GM21447 (cell line): ENCODE measurements around the gene B4GALT5.
"Not testable (repeated sequence)": the region's sequence is repeated elsewhere in the genome, so short reads cannot be mapped to it uniquely, and the experiment has no call there.

Experiments
- ATAC-seq: cut with Tn5 transposase; IDR thresholded peaks from one replicate; pipeline ENCODE4 v1.9.1; 2021; ENCODE audit not compliant: unreplicated experiment

The B4GALT5 gene

GRCh38 chr20:49681850-49682216, 31.8 kb downstream of the B4GALT5 start:
- no peak for ATAC-seq

- ATAC-seq, result no peak
Observed at GRCh38 chr20:49680484-49680883, 33.2 kb downstream of the B4GALT5 start.

GRCh38 chr20:49679634-49680033, 34.0 kb downstream of the B4GALT5 start:
- ATAC-seq, result no peak

GRCh38 chr20:49677777-49678758, 35.6 kb downstream of the B4GALT5 start:
- no peak for ATAC-seq

DNA sequence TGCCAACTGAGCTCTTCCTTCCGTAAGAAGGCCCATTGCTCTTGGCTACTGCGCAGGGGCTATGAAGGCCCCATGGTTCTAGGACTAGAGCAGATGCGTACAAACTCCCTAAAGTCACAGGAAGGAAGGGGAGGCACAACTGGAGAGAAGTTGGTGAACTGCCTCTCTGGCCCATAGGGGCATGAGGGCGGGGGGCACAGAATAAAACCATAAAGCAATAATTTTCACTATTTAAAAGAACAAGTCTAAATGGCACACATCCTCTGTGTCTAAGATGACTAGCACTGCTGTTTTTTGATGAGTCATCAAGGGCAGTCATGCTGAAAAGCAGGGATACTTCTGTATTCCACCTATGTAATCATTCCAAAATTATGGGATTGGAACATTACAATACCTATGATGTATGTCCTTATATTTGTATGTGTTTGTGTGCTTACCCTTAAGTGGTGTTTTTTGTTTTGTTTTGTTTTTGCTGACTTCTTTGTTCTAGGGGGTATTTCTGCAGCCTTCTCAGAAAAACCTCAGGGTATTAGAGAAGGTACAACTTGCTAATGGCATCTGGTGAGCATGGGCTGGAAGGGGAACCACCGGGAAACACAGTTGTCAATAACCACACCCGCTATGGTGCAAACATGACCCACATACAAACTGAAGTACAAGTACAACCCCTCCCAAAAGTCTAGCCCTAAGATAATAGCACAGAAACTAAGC, 36.9 kb downstream of the B4GALT5 start:
- peak; percentile 65 for ATAC-seq

DNA sequence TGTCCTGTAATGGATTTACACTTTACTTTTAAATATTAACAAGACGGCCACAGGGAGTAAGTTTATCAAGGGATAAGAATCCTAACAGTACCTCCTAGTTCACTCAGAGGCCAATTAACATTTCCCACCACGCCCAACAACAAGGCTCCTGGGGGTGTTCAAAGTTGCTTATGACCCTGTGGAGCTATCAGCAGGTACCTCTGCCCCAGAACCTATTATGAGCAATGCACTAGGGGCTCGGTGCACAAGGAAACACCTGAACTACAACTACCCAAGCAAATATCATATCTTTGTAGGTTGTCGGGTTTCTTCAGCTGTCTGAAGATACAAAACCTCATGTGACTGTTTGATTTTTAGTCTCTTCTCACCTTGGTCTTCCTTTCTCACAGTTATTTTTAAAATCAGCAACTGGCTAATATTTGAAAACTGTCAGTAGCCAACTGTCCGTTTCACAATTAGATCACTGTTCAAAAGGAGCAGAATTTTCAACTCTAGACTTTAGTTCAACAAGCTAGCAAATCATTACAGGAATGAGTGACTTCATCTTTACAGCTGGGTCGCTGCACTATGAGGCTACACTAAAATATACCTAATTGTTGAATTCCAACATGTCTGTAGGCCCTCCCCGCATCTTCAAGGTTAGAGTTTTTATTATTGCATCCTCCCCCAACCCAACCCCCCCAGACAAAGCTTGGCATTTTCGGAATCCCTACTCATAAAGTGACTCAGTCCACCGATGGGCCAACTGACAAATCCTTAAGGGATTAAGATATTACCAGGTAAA, 38.1 kb downstream of the B4GALT5 start:
- ATAC-seq, result peak; percentile 47

GRCh38 chr20:49674383-49675352, 39.0 kb downstream of the B4GALT5 start:
- no peak for ATAC-seq

DNA sequence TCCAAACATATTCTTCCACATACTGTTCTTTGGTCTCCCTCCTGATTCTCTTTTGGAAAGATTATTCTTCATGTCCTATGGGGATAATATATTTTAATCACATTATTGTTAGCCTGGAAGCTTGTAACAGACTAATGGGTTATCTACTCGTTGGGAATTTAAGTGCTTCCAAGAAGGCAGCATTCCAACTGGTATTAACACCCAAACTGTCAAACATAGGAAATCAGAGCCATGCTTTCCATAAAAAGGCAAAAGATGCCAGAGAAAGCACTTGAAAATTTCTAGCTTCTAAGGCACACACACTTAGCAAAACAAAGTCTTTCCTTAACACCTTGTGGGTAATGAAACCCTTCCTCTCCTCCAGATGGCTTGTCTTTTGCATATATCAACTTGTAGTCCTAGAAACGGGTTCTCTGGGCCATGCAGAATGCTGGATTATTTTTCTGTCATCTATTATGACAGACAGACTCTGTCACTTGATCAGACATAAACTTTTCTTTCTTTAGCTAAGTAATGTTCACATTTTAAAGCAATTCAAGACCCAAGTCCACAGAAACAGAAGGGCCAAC, 41.5 kb downstream of the B4GALT5 start:
- no peak for ATAC-seq

- ATAC-seq, result no peak
Observed at GRCh38 chr20:49671433-49671832, 42.2 kb downstream of the B4GALT5 start.

DNA sequence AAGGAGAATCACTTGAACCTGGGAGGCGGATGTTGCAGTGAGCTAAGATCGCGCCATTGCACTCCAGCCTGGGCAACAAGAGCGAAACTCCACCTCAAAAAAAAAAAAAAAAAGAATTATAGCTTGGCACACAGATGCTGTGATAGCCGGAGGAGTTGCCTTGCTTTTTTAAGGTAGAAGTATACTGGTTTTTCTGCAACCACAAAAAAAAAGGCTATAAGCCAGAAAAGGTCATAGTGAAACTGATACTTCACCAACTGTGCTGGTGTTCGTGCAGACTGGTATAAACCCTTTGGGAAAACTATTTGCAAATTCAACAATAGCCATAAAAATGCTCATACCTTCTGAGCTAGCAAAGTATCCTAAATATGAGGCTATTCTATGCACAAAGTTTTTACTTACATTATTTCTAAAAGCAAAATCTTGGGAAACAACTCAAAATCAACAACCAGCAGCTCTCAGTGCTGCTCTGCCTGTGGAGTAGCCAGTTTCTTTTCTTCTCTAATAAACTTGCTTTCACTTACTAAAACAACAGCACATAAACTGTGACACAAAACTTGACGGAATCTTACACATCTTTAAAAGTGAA, 44.0 kb downstream of the B4GALT5 start:
- ATAC-seq, result peak; percentile 50

GRCh38 chr20:49668878-49669195, 44.8 kb downstream of the B4GALT5 start:
- ATAC-seq, result not testable (repeated sequence)

GRCh38 chr20:49668181-49668877, 45.3 kb downstream of the B4GALT5 start:
- peak; percentile 71 for ATAC-seq

DNA sequence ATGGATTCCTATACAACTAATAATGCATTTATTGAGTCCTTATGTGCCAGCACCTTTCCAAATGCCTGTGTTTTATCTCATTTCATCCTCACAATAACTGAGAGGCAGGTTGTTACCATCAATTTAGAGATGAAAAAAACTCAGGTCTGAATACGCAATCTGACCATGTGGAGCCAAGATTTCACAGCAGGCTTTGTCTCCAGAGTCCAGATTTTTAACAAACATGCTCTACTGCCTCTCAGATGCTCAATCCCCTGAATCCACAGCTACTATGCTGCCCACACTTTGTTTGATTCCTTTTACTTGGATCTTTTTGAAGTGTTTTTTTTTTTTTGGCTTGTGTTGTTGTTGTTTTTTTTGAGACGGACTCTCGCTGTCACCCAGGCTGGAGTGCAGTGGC, 46.8 kb downstream of the B4GALT5 start:
- ATAC-seq, result no peak

GRCh38 chr20:49665796-49666195, 47.9 kb downstream of the B4GALT5 start:
- no peak for ATAC-seq

- ATAC-seq, result no peak
Observed at GRCh38 chr20:49664612-49665313, 48.9 kb downstream of the B4GALT5 start.

- no peak for ATAC-seq
Observed at GRCh38 chr20:49663112-49663511, 50.6 kb downstream of the B4GALT5 start.

GRCh38 chr20:49661560-49662329, 51.9 kb downstream of the B4GALT5 start:
- ATAC-seq, result no peak

DNA sequence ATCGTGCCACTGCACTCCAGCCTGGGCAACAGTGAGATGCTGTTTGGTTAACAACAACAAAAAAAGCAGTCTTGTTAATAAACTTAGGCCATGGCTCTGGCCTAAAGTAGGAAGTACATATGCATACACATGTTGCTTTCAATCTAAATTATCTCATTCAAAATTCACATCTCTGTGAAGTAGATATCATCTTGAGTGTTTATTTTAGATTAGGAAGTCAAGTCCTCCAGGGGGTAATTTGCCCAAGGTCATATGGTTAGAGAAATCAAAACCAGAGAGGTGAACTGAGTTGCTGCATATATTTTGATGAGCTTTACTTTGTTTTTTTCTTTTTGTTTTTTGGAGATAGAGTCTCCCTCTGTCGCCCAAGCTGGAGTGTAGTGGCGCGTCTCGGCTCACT, 52.8 kb downstream of the B4GALT5 start:
- ATAC-seq, result no peak
